Endothelial cell of umbilical vein (primary cell): Measurements from ENCODE around the gene LSM2.

Source experiments
- CTCF ChIP-seq, 2 donors: IDR thresholded peaks; 1 replicate in 1 of 2; 2 replicates in 1 of 2; pipeline ENCODE4 v1.5.1; 2011; ENCODE audit warnings: low read length in 2 of 2, mild to moderate bottlenecking in 2 of 2, moderate library complexity in 2 of 2, control low read depth in 1 of 2, inconsistent platforms in 1 of 2, low read depth in 1 of 2; ENCODE audit not compliant: insufficient read depth in 1 of 2; ENCODE audit errors: extremely low read depth in 1 of 2
- EZH2 ChIP-seq: IDR thresholded peaks from 2 replicates; pipeline ENCODE4 v1.6.1; 2012; ENCODE audit warnings: borderline replicate concordance, low read depth, mild to moderate bottlenecking, moderate library complexity, low read length, inconsistent platforms; ENCODE audit not compliant: severe bottlenecking
- FOS ChIP-seq: IDR thresholded peaks from 2 replicates; pipeline ENCODE4 v1.6.1; 2011; ENCODE audit warnings: mild to moderate bottlenecking, low read length, moderate library complexity, borderline replicate concordance; ENCODE audit not compliant: insufficient read depth
- MYC ChIP-seq: IDR thresholded peaks from one replicate; pipeline ENCODE4 v1.6.1; 2011; ENCODE audit warnings: mild to moderate bottlenecking, low read depth, low read length
- POLR2A ChIP-seq: IDR thresholded peaks from 2 replicates; pipeline ENCODE4 v1.6.1; 2012; ENCODE audit warnings: low read depth, mild to moderate bottlenecking, control low read depth, low read length
- POLR2AphosphoS5 ChIP-seq: IDR thresholded peaks from 2 replicates; pipeline ENCODE4 v1.6.1; 2012; ENCODE audit warnings: low read depth, mild to moderate bottlenecking, control low read depth, low read length, moderate library complexity; ENCODE audit not compliant: insufficient read depth

- TF ChIP-seq CTCF (IDR thresholded peaks at IDR 0.05; ENCODE audit: extremely low read depth in 1 of 2, insufficient read depth in 1 of 2, low read depth in 1 of 2, low read length in 2 of 2) (no peak), POLR2A (no peak), FOS (no peak), EZH2 (no peak), MYC (no peak), POLR2AphosphoS5 (no peak)
Observed at GRCh38 chr6:31831350-31832215, 24.8 kb upstream of the LSM2 start.
